Right lobe of liver (tissue), 6 donors: ENCODE data around the gene ATOH8. TPM values are rescaled to one million over a fixed set of nuclear protein-coding genes. Genes with fewer than 3 reads are reported as not detected.

ENCODE experiments used
- ATAC-seq, 4 donors: fragments of 200-7000 bp; cut with Tn5 transposase; one replicate each; pipeline ENCODE4 v1.9.1; 2020; ENCODE audit warnings: mild to moderate bottlenecking in 4 of 4, moderate library complexity in 4 of 4
- DNase-seq, 3 donors: peaks; one replicate each; pipeline ENCODE4 v3.0.0-alpha.2; 2020
- H3K27ac ChIP-seq, 3 donors: fragments of 200-600 bp; one replicate each; pipeline ENCODE4 v1.8.0; 2022
- H3K27me3 ChIP-seq, 2 donors: fragments of 200-600 bp; one replicate each; pipeline ENCODE4 v1.8.0; 2022
- H3K36me3 ChIP-seq, 4 donors: fragments of 200-600 bp; sonication (generic) in 1 of 4; one replicate each; pipeline versions ENCODE4 v1.5.1 to v1.8.0; 2017 to 2022; ENCODE audit warnings: control low read depth in 1 of 4
- H3K4me1 ChIP-seq, 4 donors: fragments of 200-600 bp; sonication (generic) in 1 of 4; one replicate each; pipeline versions ENCODE4 v1.5.1 to v1.8.0; 2017 to 2022; ENCODE audit warnings: control low read depth in 1 of 4
- H3K4me3 ChIP-seq, 3 donors: fragments of 200-600 bp; one replicate each; pipeline ENCODE4 v1.8.0; 2022
- H3K9me3 ChIP-seq, 4 donors: fragments of 200-600 bp; sonication (generic) in 1 of 4; one replicate each; pipeline versions ENCODE4 v1.5.1 to v1.8.0; 2017 to 2022; ENCODE audit warnings: control low read depth in 1 of 4
- POLR2A ChIP-seq: fragments of 450-650 bp; IDR thresholded peaks from one replicate; pipeline ENCODE4 v1.6.1; 2017; ENCODE audit warnings: antibody characterized with exemption, mild to moderate bottlenecking
- WGBS: methylation state at CpG from one replicate; pipeline ENCODE4 v1.1.6; 2018; ENCODE audit warnings: low coverage, low lambda C conversion rate; ENCODE audit not compliant: insufficient coverage; ENCODE audit errors: missing lambda C conversion rate; 5-methylcytosine and 5-hydroxymethylcytosine counted together
- intact Hi-C, 2 donors: fragments of 100-400 bp; cut with DNase I; formaldehyde crosslinking; loops; one replicate each; pipeline versions ENCODE4 v1.11.2 to v1.14.1; 2022
- total RNA-seq, 6 experiments: library from RNA; depleted of rRNA in 2 of 6; stranded (reverse); fragments of >200 nt in 2 of 6; fragmentation: NEBNext Ultra II Directional in 3 of 6; extraction: Animal tissue kit (Norgen Biotek cat#: 25700) in 3 of 6; gene quantifications; one replicate each; pipeline versions ENCODE4 v1.1.0 to v1.2.4, GENCODE V29; 2016 to 2023
- TF ChIP-seq, protein P1 (sequence below), 4 donors: fragments of 200-600 bp in 3 of 4; fragments of 450-650 bp in 1 of 4; IDR thresholded peaks; one replicate each; pipeline versions ENCODE4 v1.5.1 to v1.8.0; 2016 to 2022; ENCODE audit warnings: antibody characterized with exemption in 4 of 4, mild to moderate bottlenecking in 2 of 4
- donor health status: DM: no; HTN: yes; CAD: no.
- donor health status: DM: no; HTN: no; CAD: no.
- donor health status: DM: no; HTN: no; CAD: no.
- donor health status: DM: no; HTN: yes; CAD: no.
- donor health status: DM: no; HTN: yes; CAD: no.

The ATOH8 gene
- total RNA-seq, 6 experiments from 2014 or later = 5.3 to 78.0 (median 46.2) TPM

DNA sequence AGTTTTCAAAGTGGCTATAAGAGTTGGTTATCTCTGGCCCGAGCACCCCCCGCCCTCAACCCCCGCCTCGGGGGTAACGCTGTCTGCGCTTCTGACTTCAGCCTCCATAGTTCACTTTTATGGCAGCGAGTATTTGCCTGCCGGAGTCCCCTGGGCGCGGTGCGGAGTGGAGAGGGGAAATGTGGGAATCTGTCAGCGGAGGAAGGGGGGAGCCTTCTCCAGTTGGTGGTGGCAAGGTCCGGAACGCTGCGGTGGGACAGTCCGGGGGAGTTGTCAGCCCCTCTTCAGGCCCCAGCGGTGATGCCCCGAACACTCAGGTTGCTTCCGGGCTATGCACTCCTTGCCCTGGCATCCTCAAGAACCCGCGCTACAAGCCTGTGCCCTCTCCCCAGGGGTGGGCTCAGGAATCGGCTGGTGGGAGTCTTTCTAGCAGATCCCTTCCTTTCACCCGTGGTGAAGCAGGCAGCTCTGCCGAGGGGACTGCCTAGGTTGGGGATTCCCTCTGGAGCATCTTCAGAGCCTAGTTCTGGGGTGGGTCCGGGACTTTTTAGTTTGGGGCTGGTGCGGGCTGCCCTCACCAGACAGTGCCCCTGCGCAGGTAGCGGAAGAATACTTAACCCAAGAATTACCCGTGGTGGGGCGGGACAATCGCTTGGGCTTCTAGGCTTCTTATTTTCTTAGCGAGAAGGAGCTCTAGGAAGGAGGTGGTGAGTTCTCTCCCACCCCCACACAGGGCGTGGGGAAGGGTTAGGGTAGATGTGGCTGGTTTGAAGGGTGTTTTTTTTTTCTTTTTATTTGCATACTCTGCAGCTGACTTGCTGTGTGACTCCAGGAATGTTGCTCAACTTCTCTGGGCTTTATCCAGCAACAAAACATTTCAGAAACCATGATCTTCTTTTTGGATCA lies 1.6 kb downstream of the ATOH8 start:
- TF ChIP-seq POLR2A = peak; percentile 55
- TF ChIP-seq, protein P1, sequence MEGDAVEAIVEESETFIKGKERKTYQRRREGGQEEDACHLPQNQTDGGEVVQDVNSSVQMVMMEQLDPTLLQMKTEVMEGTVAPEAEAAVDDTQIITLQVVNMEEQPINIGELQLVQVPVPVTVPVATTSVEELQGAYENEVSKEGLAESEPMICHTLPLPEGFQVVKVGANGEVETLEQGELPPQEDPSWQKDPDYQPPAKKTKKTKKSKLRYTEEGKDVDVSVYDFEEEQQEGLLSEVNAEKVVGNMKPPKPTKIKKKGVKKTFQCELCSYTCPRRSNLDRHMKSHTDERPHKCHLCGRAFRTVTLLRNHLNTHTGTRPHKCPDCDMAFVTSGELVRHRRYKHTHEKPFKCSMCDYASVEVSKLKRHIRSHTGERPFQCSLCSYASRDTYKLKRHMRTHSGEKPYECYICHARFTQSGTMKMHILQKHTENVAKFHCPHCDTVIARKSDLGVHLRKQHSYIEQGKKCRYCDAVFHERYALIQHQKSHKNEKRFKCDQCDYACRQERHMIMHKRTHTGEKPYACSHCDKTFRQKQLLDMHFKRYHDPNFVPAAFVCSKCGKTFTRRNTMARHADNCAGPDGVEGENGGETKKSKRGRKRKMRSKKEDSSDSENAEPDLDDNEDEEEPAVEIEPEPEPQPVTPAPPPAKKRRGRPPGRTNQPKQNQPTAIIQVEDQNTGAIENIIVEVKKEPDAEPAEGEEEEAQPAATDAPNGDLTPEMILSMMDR (IDR thresholded peaks at IDR 0.05) = no peak
- peaks cover 0 to 39% (median 17%) of the 10 kb centered on the region in 4 donors for H3K4me1 ChIP-seq
- H3K9me3 ChIP-seq = no peaks in the 10 kb centered on the region
- intact Hi-C loops = no loop called here
- no peaks in the 10 kb centered on the region for H3K27me3 ChIP-seq
- peak in 1 of 3 donors; percentile 49 for DNase-seq
- H3K36me3 ChIP-seq = no peaks in the 10 kb centered on the region
- peak overlapping the region; percentile 67 to 77 (median 72) for H3K4me3 ChIP-seq
- H3K27ac ChIP-seq = peak overlapping the region; percentile 20 to 81 (median 51)
- ATAC-seq = peak in 3 of 4 donors; percentile 2 to 35 (median 32)
- WGBS = 0% methylated on average over 13 of the region's 33 CpGs

DNA sequence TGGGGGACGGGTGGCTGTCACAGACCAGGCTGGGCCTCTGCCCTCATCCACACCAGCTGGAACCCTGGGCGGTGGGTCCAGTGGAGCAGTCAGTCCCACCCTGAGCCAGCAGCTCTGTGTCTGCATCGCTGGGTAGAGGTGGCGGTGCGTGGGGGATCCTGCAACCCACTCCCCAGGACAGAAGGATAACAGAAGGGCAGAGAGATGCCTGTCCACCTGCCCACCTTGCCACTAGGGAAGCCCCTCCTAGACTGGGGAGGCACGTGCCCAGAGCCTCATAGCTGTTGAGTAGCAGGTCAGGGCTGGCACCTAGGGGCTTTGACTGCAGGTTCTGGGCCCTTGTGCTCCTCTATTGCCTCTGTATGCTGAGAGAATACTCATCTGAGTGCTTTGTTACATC lies 2.4 kb downstream of the ATOH8 start:
- Histone ChIP-seq H3K9me3 (no peaks in the 10 kb centered on the region), H3K36me3 (no peaks in the 10 kb centered on the region), H3K27ac (peak overlapping the region in 1 of 3 donors; percentile 81), H3K4me3 (peak overlapping the region in 2 of 3 donors; percentile 1 to 77), H3K4me1 (peaks cover 0 to 44% (median 21%) of the 10 kb centered on the region in 4 donors), H3K27me3 (no peaks in the 10 kb centered on the region)
- intact Hi-C loops = no loop called here
- TF ChIP-seq POLR2A = no peak
- TF ChIP-seq, protein P1 (IDR thresholded peaks at IDR 0.05) = no peak
- DNase-seq = peak in 1 of 3 donors; percentile 50
- ATAC-seq = no peak
- WGBS = 20% methylated on average over 1 of the region's 6 CpGs

DNA sequence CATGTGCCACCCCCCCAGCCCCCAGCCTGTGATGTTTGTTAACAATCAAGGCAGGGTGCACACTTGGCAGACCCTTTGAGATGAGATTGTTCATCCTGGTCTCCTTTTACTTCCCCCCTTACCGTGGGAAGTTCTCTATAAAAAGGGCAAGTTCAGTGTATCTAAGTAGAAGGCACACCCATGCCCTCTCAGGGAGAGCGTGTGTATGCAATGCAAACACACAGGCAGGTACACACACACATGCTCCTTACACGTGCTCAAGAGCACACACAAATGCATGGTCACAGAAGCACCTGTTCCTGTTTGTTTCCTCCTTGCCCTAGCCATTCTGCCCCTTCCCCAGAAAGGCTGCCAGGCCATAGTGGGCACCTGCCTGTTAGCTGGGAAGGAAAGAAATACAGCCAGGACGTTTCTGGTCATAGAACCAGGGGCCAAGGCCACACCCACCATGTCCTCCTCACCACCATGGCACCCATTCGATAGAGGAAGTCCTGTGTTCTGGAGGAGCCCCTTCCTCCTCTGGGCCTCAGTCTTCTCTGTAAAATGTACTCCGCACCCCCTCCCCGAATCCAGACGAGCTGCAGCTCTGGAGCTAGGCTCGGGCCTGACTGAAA lies 3.1 kb downstream of the ATOH8 start:
- H3K4me1 ChIP-seq = peaks cover 0 to 52% (median 24%) of the 10 kb centered on the region in 4 donors
- WGBS = 23% methylated on average over 3 of the region's 9 CpGs
- TF ChIP-seq, protein P1 (IDR thresholded peaks at IDR 0.05) = no peak
- peak; percentile 39 for TF ChIP-seq POLR2A
- ATAC-seq (peak; percentile 49 to 54 (median 52)), DNase-seq (peak in 2 of 3 donors; percentile 50 to 75)
- intact Hi-C loops = no loop called here
- H3K27ac ChIP-seq = peak overlapping the region; percentile 6 to 81 (median 52)
- H3K27me3 ChIP-seq = no peaks in the 10 kb centered on the region
- peak overlapping the region in 1 of 3 donors; percentile 77 for H3K4me3 ChIP-seq
- H3K36me3 ChIP-seq = no peaks in the 10 kb centered on the region
- no peaks in the 10 kb centered on the region for H3K9me3 ChIP-seq

DNA sequence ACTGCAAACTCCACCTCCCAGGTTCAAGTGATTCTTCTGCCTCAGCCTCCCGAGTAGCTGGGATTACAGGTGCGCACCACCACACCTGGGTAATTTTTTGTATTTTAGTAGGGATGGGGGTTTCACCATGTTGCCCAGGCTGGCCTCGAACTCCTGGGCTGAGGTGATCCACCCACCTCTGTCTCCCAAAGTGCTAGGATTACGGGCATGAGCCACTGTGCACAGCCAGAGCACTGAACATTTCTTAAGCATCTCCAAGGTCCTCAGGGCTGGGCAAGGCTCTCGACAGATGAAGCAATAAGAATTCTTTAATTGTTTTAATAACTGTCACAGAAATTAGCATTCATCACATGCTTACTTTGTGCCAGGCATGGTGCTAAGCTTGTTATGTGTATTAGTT lies 4.1 kb downstream of the ATOH8 start:
- ATAC-seq = no peak
- TF ChIP-seq, protein P1 (IDR thresholded peaks at IDR 0.05) = no peak
- no peak for TF ChIP-seq POLR2A
- H3K9me3 ChIP-seq = no peaks in the 10 kb centered on the region
- DNase-seq = no peak
- 88% methylated on average over 3 of the region's 5 CpGs for WGBS
- H3K4me3 ChIP-seq = peak overlapping the region in 1 of 3 donors; percentile 77
- no peaks in the 10 kb centered on the region for H3K36me3 ChIP-seq
- peak overlapping the region in 2 of 3 donors; percentile 12 to 64 for H3K27ac ChIP-seq
- H3K4me1 ChIP-seq = peaks cover 0 to 58% (median 29%) of the 10 kb centered on the region in 4 donors
- intact Hi-C loops = no loop called here
- no peaks in the 10 kb centered on the region for H3K27me3 ChIP-seq
